Measurements from ENCODE around the gene SNX32.

GRCh38 chr11:65821107-65821506 lies 12.7 kb upstream of the SNX32 start:
- TF ChIP-seq, protein P1, sequence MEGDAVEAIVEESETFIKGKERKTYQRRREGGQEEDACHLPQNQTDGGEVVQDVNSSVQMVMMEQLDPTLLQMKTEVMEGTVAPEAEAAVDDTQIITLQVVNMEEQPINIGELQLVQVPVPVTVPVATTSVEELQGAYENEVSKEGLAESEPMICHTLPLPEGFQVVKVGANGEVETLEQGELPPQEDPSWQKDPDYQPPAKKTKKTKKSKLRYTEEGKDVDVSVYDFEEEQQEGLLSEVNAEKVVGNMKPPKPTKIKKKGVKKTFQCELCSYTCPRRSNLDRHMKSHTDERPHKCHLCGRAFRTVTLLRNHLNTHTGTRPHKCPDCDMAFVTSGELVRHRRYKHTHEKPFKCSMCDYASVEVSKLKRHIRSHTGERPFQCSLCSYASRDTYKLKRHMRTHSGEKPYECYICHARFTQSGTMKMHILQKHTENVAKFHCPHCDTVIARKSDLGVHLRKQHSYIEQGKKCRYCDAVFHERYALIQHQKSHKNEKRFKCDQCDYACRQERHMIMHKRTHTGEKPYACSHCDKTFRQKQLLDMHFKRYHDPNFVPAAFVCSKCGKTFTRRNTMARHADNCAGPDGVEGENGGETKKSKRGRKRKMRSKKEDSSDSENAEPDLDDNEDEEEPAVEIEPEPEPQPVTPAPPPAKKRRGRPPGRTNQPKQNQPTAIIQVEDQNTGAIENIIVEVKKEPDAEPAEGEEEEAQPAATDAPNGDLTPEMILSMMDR (conservative IDR thresholded peaks at IDR 0.05), result no peak
- no peak for TF ChIP-seq ZFX (IDR thresholded peaks at IDR 0.05)

All from C4-2B (cell line).